ENCODE data around the gene RELN.

Gene RELN

GRCh38 chr7:103711413-103711812 is 278.0 kb downstream of the RELN start:
- no peak for DNase-seq

DNA sequence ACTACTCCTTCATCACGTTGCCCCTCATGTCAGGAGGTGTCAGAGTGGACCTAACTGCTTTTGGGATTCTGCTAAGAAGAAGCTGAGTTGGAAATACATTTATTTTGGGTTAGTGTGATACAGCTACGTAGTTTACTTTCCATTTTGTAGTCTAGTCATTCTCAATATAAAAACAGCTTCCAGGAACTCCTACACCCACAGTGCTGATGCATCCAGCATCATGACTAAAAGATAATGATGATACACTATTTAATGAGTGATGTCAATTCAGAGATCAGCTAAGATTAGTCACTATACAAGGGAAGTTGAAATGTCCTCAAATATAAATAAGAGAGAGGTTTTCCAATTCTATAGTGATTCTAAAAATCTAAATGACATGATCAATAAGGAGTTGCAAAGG is 279.2 kb downstream of the RELN start:
- no peak for DNase-seq

- no peak for DNase-seq
Measured at GRCh38 chr7:103706805-103707204, 282.7 kb downstream of the RELN start.

- DNase-seq = no peak
Measured at GRCh38 chr7:103705542-103705941, 283.9 kb downstream of the RELN start.

GRCh38 chr7:103704701-103705100 is 284.8 kb downstream of the RELN start:
- no peak for DNase-seq

- DNase-seq = no peak
Measured at GRCh38 chr7:103702982-103703381, 286.5 kb downstream of the RELN start.

GRCh38 chr7:103702454-103702853 is 287.0 kb downstream of the RELN start:
- no peak for DNase-seq

DNA sequence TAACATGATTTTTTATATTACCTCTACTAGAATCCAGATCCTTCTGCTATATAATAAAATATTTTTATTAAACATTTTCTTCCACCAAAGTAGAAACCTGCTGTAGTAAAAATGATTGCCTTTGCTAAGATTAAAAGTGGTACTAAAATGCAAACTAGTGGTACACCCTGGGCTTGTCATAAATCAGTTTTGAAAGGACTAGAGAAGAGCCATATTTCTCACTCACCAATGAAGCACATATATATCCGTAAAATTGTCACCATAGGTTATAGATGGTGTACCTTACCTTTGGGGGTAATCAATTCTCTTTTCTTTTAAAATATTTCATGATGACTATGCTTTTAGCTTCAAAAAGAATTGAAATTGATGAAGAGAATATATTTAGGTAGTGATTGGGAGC is 290.4 kb downstream of the RELN start:
- DNase-seq = no peak

GRCh38 chr7:103698064-103698463 is 291.4 kb downstream of the RELN start:
- no peak for DNase-seq

DNA sequence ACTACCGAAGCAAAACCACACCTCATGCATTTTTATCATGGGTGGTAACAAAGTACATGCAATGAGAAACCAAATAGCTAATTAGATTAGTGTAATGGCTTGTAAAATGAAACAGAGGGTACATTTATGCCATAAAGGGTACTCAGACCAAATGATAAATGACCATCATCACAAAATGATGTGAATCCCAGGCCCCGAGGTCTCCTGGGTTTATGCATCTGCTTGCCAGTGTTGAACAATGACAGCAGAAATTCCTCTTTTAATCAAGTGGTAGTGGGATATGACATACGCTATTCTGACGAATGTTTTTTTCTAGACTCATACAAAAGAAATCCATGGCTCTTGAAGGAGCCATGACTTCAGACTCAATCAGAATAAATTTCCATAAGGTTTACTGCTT is 293.9 kb downstream of the RELN start:
- no peak for DNase-seq

GRCh38 chr7:103694304-103694703 is 295.2 kb downstream of the RELN start:
- DNase-seq = no peak

DNA sequence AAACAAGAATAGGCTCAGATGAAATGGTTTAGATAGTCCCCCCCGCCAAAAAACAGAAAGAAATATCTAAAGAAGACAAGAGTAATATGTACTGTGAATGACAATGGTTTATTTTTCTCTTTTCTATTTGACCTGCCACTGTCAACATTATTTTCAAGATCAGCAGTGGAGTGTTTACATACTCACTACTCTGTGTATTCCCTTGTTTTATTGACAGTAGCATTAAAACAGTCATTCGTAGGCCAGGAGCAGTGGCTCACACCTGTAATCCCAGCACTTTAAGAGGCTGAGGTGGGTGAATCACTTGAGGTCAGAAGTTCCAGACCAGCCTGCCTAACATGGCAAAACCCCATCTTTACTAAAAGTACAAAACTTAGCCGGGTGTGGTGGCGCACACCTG is 298.2 kb downstream of the RELN start:
- DNase-seq = no peak

- no peak for DNase-seq
Measured at GRCh38 chr7:103690242-103690974, 299.1 kb downstream of the RELN start.

- DNase-seq = no peak
Measured at GRCh38 chr7:103689255-103689654, 300.2 kb downstream of the RELN start.

DNA sequence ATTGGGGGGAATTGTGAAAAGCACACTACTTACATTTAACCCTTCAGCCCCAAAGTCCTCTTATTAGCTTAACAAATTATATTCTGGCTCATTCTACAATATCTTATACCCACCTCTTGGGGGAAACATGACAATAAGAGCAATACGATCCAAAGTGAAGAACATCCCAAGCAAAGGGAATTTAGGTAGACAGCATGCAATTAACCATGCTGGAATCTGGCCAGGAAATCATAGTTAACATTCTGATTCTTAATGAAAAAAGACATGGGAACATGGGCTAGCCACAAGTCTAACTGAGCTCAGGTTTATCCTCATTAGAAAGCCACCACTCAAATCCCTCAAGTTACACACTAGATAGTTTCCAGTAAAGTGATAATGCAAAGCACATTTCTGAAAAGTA is 301.5 kb downstream of the RELN start:
- no peak for DNase-seq

DNA sequence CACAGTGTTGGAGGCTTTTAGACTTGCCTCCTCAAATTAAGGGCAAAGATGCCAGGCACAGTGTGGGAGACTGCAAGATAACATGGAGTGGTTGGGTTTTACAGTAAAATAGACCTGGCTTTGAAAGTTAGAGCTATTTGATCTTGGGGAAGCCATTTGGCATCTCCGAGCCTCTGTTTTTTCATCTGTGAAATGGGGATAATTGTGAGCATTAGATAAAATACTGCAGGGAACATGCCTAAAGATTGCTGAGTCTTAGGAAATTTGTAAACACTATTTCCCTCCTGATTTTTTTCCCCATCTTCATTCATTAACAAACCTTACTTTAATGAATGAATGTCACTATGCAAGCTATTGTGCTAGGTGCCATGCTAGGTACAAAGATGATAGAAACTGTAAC is 302.2 kb downstream of the RELN start:
- no peak for DNase-seq

DNA sequence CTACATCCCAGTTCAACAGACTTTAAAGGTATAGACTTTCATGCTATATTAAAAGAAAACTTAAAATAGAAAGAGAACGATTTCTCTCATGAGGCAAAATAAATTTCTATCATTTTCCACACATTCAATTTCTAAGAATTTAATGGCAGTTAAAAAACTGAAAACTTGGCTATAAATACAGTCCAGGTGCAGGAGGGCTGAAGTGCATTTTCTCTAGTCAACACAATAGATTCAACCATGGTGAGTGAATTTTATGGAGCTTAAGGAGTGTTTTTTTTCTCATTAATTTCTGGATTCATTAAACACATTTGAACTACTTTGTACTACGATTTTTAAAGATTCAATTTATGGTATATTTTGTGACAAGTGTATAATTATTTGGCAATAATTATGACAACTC is 302.7 kb downstream of the RELN start:
- DNase-seq = no peak

GRCh38 chr7:103686064-103686463 is 303.4 kb downstream of the RELN start:
- no peak for DNase-seq

DNA sequence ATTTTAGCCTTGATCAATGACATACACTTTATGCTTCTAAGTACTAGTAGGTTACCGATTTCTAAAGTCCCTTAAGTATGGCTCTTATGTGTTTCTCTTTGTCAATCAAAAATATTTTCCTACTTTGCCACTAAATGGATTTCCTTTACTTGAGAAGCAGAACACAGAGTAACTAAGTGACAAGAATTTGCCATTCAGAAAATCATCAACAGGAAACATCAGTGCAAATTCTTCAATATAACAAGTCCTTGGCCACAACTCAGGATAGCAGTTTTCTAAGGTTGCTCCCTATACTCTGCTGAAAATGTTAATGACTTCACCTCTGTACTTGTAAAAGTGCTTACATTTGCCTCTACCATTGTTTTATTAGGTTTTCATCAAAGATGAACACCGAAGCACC is 303.8 kb downstream of the RELN start:
- no peak for DNase-seq

GRCh38 chr7:103683348-103683747 is 306.1 kb downstream of the RELN start:
- DNase-seq = no peak

DNA sequence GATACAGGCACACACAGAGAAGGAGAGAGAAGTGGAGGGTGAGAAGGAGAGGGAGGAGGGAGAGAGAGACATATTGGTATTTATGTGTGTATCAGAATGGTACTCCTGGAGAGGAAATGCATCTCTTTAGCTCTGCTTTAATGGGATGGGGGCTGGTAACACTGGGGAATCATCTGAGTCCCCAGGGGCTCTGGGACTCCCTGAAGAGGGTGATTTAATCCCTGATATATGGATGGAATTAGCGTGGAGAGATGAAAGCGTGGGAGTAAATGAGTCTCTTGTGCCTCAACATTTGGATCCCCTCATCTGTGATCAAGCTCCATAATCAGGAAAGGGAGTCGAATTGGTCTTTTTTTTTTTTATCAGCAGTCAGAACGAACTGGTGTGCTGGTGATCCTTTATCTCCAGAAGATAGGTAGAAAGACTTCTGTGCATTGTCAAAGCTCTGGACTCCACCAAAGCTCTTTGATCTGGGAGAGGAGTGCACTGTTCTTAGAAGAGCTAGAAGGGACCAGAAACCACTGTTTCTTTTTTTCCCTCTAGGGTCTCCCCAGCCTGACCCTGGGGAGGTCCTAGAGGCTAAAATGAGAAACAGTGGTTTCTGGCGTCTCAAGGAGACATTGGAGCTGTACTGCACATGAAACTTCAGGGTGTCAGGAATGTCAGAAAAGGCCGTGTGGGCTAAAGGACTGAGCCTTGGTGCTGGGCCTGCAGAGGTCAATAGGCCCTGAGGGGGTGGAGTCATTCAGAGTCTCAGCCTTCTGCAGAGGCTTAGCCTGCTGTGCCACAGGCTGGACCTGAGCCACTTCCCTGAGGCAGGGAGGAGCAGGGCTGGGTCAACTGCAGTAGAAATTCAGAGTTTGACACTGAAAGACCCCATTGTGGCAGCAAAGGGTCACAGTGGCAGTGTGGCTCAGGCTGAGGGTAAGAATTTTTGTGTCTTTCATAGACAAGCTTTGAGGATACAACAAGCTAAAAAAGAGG is 309.0 kb downstream of the RELN start:
- no peak for DNase-seq

GRCh38 chr7:103679151-103680132 is 310.0 kb downstream of the RELN start:
- DNase-seq = no peak
